ENCODE results near the gene COPS2. TPM values are rescaled to one million over a fixed set of nuclear protein-coding genes. Genes with fewer than 3 reads are reported as not detected.
A peak's percentile ranks its signal among the peaks of the same experiment; 100 is the strongest.

COPS2 gene
- polyA plus RNA-seq, 1 donor (not counting 4 experiments of a cell fraction or from before 2014, with no cell fraction given), result 114 TPM

DNA sequence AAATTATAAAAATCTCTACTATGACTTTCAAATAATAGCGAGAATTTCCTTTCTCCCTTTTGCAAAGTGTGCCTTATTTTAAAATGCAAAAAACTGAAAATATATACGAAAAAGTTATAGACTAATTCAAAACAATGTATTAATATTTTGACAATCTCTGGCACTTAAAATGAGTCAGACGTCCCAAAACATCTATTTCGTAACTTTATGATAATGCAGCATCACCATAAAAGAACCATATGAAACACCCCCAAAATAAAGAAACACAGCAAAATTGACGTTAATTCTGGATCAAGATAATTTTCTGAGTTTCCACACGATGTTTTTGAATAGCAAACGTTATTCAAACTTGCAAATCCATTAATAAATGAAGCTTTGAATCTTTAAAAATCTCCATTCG, 1.0 kb downstream of the COPS2 start:
- no peaks in the 10 kb centered on the region for H3K9me3 ChIP-seq (ENCODE audit: control insufficient read depth, low read depth, low read length)
- peak overlapping the region; percentile 98 for H3K27ac ChIP-seq (ENCODE audit: control insufficient read depth, insufficient read depth, low read length)
- H3K4me1 ChIP-seq (ENCODE audit: control insufficient read depth, extremely low read depth, insufficient read depth, low read length), result peaks cover 11% of the 10 kb centered on the region
- DNase-seq (ENCODE audit: low read depth, low spot score) (no peak), FAIRE-seq (no peak)
- peaks cover 73% of the 10 kb centered on the region for H3K79me2 ChIP-seq (ENCODE audit: control insufficient read depth, insufficient read depth, low read length)
- H3K4me3 ChIP-seq (ENCODE audit: control insufficient read depth in 2 of 3, extremely low read depth in 1 of 3, insufficient read depth in 2 of 3, low read depth in 1 of 3, low read length in 3 of 3), result peak overlapping the region; percentile 86 to 96 (median 93)
- H2AFZ ChIP-seq (ENCODE audit: control insufficient read depth, low read length), result no peak overlapping the region
- H3K27me3 ChIP-seq (ENCODE audit: control insufficient read depth, extremely low read depth, insufficient read depth, low read length), result no peaks in the 10 kb centered on the region
- dilution Hi-C loops (cut with MboI; ENCODE audit: extremely low pct_ligation_motif_present, low sequenced_read_pairs), result no loop called here
- no peak for TF ChIP-seq EZH2 (IDR thresholded peaks at IDR 0.05; ENCODE audit: low read length)
- TF ChIP-seq CTCF (optimal IDR thresholded peaks at IDR 0.05 in 1 of 3, IDR thresholded peaks at IDR 0.05 in 1 of 3, conservative IDR thresholded peaks at IDR 0.05 in 1 of 3; ENCODE audit: extremely low read depth in 1 of 3, insufficient read depth in 2 of 3, low read length in 3 of 3), result no peak
- H3K9me1 ChIP-seq (ENCODE audit: control insufficient read depth, extremely low read depth, insufficient read depth, low read length), result no peaks in the 10 kb centered on the region
- peak overlapping the region; percentile 80 for H3K4me2 ChIP-seq (ENCODE audit: control insufficient read depth, extremely low read depth, insufficient read depth, low read depth, low read length)
- H3K9ac ChIP-seq (ENCODE audit: control insufficient read depth, extremely low read depth, insufficient read depth, low read length), result peak overlapping the region; percentile 96
- no peaks in the 10 kb centered on the region for H3K36me3 ChIP-seq (ENCODE audit: control insufficient read depth in 2 of 2, extremely low read depth in 1 of 2, insufficient read depth in 2 of 2, low read length in 2 of 2)
- peaks cover 8% of the 10 kb centered on the region for H4K20me1 ChIP-seq (ENCODE audit: control insufficient read depth, extremely low read depth, insufficient read depth, low read length)

DNA sequence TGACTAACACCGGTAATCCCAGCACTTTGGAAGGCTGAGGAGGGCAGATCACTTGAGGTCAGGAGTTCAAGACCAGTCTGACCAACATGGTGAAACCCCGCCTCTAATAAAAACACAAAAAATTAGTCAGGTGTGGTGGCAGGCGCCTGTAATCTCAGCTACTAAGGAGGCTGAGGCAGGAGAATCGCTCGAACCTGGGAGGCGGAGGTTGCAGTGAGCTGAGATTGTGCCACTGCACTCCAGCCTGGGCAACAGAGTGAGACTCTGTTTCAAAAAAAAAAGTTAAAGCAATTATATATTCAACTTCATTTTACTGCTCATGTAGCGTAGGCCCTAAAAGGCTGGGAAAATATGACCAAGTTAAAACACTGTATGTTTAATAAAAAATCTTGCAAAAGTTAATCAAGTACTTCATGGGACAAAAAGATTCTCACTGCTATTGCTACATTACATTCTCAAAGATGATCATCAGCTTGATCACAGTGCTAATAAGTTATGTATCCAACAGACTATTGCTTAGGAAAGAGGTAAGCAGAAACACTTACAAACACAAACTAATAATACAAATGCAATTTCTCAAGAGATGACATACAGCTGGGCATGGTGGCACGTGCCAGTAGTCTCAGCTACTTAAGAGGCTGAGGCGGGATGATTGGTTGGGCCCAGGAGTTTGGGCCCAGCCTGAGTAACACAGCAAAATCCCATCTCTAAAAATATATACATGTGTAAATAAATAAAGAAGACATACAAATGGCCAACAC, 2.7 kb downstream of the COPS2 start:
- Histone ChIP-seq H3K27me3 (ENCODE audit: control insufficient read depth, extremely low read depth, insufficient read depth, low read length) (no peaks in the 10 kb centered on the region), H3K27ac (ENCODE audit: control insufficient read depth, insufficient read depth, low read length) (no peak overlapping the region), H3K4me3 (ENCODE audit: control insufficient read depth in 2 of 3, extremely low read depth in 1 of 3, insufficient read depth in 2 of 3, low read depth in 1 of 3, low read length in 3 of 3) (no peak overlapping the region), H3K4me2 (ENCODE audit: control insufficient read depth, extremely low read depth, insufficient read depth, low read depth, low read length) (no peak overlapping the region), H3K4me1 (ENCODE audit: control insufficient read depth, extremely low read depth, insufficient read depth, low read length) (peaks cover 11% of the 10 kb centered on the region), H2AFZ (ENCODE audit: control insufficient read depth, low read length) (no peak overlapping the region), H3K36me3 (ENCODE audit: control insufficient read depth in 2 of 2, extremely low read depth in 1 of 2, insufficient read depth in 2 of 2, low read length in 2 of 2) (no peaks in the 10 kb centered on the region), H3K9me3 (ENCODE audit: control insufficient read depth, low read depth, low read length) (no peaks in the 10 kb centered on the region), H3K9ac (ENCODE audit: control insufficient read depth, extremely low read depth, insufficient read depth, low read length) (no peak overlapping the region), H4K20me1 (ENCODE audit: control insufficient read depth, extremely low read depth, insufficient read depth, low read length) (peaks cover 12% of the 10 kb centered on the region), H3K79me2 (ENCODE audit: control insufficient read depth, insufficient read depth, low read length) (peaks cover 83% of the 10 kb centered on the region), H3K9me1 (ENCODE audit: control insufficient read depth, extremely low read depth, insufficient read depth, low read length) (no peaks in the 10 kb centered on the region)
- FAIRE-seq, result no peak
- dilution Hi-C loops (cut with MboI; ENCODE audit: extremely low pct_ligation_motif_present, low sequenced_read_pairs), result no loop called here
- TF ChIP-seq EZH2 (IDR thresholded peaks at IDR 0.05; ENCODE audit: low read length) (no peak), CTCF (optimal IDR thresholded peaks at IDR 0.05 in 1 of 3, IDR thresholded peaks at IDR 0.05 in 1 of 3, conservative IDR thresholded peaks at IDR 0.05 in 1 of 3; ENCODE audit: extremely low read depth in 1 of 3, insufficient read depth in 2 of 3, low read length in 3 of 3) (no peak)
- DNase-seq (ENCODE audit: low read depth, low spot score), result no peak

All from keratinocyte (primary cell).